Gastrocnemius medialis (tissue), 4 donors: Measurements from ENCODE around the gene DBH. TPM values are rescaled to one million over a fixed set of nuclear protein-coding genes. Genes with fewer than 3 reads are reported as not detected.

Experiments used
- ATAC-seq, 2 donors: fragments of 150-250 bp; one replicate each; pipeline ENCODE4 v1.9.1; 2016
- DNase-seq, 2 donors: peaks; one replicate each; pipeline ENCODE4 v3.0.0-alpha.2; 2019
- H3K27ac ChIP-seq, 4 donors: fragments of 200-600 bp; sonication (generic); 1 replicate in 1 of 4; 2 replicates in 3 of 4; pipeline ENCODE4 v1.5.1; 2016 to 2018; ENCODE audit warnings: mild to moderate bottlenecking in 2 of 4, moderate library complexity in 1 of 4
- H3K27me3 ChIP-seq, 3 donors: fragments of 200-600 bp; sonication (generic) in 2 of 3; 1 replicate in 1 of 3; 2 replicates in 2 of 3; pipeline versions ENCODE4 v1.5.1 to v1.6.0; 2016 to 2019; ENCODE audit warnings: mild to moderate bottlenecking in 1 of 3, moderate library complexity in 1 of 3
- H3K36me3 ChIP-seq, 2 donors: fragments of 200-600 bp; sonication (generic) in 1 of 2; one replicate each; pipeline ENCODE4 v1.5.1; 2017 to 2018
- H3K4me1 ChIP-seq, 2 donors: fragments of 200-600 bp; sonication (generic) in 1 of 2; one replicate each; pipeline ENCODE4 v1.5.1; 2016 to 2017; ENCODE audit warnings: mild to moderate bottlenecking in 2 of 2
- H3K4me3 ChIP-seq, 4 donors: fragments of 200-600 bp; sonication (generic) in 3 of 4; 1 replicate in 1 of 4; 2 replicates in 3 of 4; pipeline ENCODE4 v1.5.1; 2016 to 2019; ENCODE audit warnings: mild to moderate bottlenecking in 2 of 4
- H3K9me3 ChIP-seq, 3 donors: fragments of 200-600 bp; sonication (generic) in 2 of 3; 1 replicate in 1 of 3; 2 replicates in 2 of 3; pipeline ENCODE4 v1.5.1; 2016 to 2019
- CTCF ChIP-seq, 5 experiments: fragments of 450-650 bp in 3 of 5; fragments of 200-600 bp in 2 of 5; sonication (generic) in 2 of 5; IDR thresholded peaks in 4 of 5; conservative IDR thresholded peaks in 1 of 5; 1 replicate in 4 of 5; 2 replicates in 1 of 5; pipeline ENCODE4 v1.5.1; 2016 to 2019; ENCODE audit warnings: antibody characterized with exemption in 5 of 5, mild to moderate bottlenecking in 3 of 5, moderate library complexity in 3 of 5
- POLR2A ChIP-seq, 2 donors: fragments of 450-650 bp; IDR thresholded peaks; one replicate each; pipeline ENCODE4 v1.6.1; 2017; ENCODE audit warnings: antibody characterized with exemption in 2 of 2, mild to moderate bottlenecking in 2 of 2, moderate library complexity in 2 of 2
- in situ Hi-C, 4 donors: fragments of 200-750 bp; cut with MboI; loops; one replicate each; pipeline versions ENCODE4 v1.15.0 to v1.8.0; 2017; ENCODE audit warnings: low sequenced_read_pairs in 4 of 4
- intact Hi-C: fragments of 100-400 bp; cut with DNase I; formaldehyde crosslinking; loops from one replicate; pipeline ENCODE4 v1.15.1; 2023; ENCODE audit warnings: low total_unique reads
- total RNA-seq, 4 donors: library from RNA; depleted of rRNA; stranded (reverse); fragments of >200 nt; gene quantifications; one replicate each; pipeline versions ENCODE4 v1.1.0 to v1.2.3, GENCODE V29; 2016

DBH gene
- total RNA-seq, result not detected

GRCh38 chr9:133635533-133636531 lies at the start of gene DBH:
DBH (plus strand) TSS chr9:133636363; CDS start chr9:133636372, 9 bp downstream.
- Histone ChIP-seq H3K9me3 (no peaks in the 10 kb centered on the region), H3K27ac (no peak within 1 kb of the TSS), H3K4me3 (no peak within 1 kb of the TSS), H3K27me3 (peaks cover 7 to 10% (median 9%) of the 10 kb centered on the region in 3 donors), H3K36me3 (no peaks in the 10 kb centered on the region), H3K4me1 (no peaks in the 10 kb centered on the region)
- ATAC-seq (no peak), DNase-seq (no peak)
- in situ Hi-C loops (no loop called here), intact Hi-C loops (no loop called here)
- TF ChIP-seq CTCF (IDR thresholded peaks at IDR 0.05 in 4 of 5, conservative IDR thresholded peaks at IDR 0.05 in 1 of 5), result no peak
- TF ChIP-seq POLR2A (IDR thresholded peaks at IDR 0.05), result no peak

GRCh38 chr9:133587051-133587450 lies 49.1 kb upstream of the DBH start:
- Histone ChIP-seq H3K4me1 (no peaks in the 10 kb centered on the region), H3K27ac (no peak overlapping the region), H3K9me3 (no peaks in the 10 kb centered on the region), H3K27me3 (peaks cover 31 to 44% (median 43%) of the 10 kb centered on the region in 3 donors), H3K36me3 (no peaks in the 10 kb centered on the region), H3K4me3 (no peak overlapping the region)
- in situ Hi-C loops, result no loop called here
- ATAC-seq (no peak), DNase-seq (no peak)
- intact Hi-C loops, result no loop called here
- TF ChIP-seq POLR2A (IDR thresholded peaks at IDR 0.05), result no peak
- TF ChIP-seq CTCF (IDR thresholded peaks at IDR 0.05 in 4 of 5, conservative IDR thresholded peaks at IDR 0.05 in 1 of 5), result no peak

- Histone ChIP-seq H3K4me1 (no peaks in the 10 kb centered on the region), H3K27me3 (peaks cover 31 to 45% (median 44%) of the 10 kb centered on the region in 3 donors), H3K36me3 (no peaks in the 10 kb centered on the region), H3K27ac (no peak overlapping the region), H3K4me3 (no peak overlapping the region), H3K9me3 (no peaks in the 10 kb centered on the region)
- DNase-seq (no peak), ATAC-seq (no peak)
- no peak for TF ChIP-seq CTCF (IDR thresholded peaks at IDR 0.05 in 4 of 5, conservative IDR thresholded peaks at IDR 0.05 in 1 of 5)
- no peak for TF ChIP-seq POLR2A (IDR thresholded peaks at IDR 0.05)
- in situ Hi-C loops, result no loop called here
- intact Hi-C loops, result no loop called here
Measured at GRCh38 chr9:133587466-133587865, 48.7 kb upstream of the DBH start.

- intact Hi-C loops, result no loop called here
- H3K27me3 ChIP-seq, result peaks cover 29 to 36% (median 31%) of the 10 kb centered on the region in 3 donors
- H3K9me3 ChIP-seq, result no peaks in the 10 kb centered on the region
- ATAC-seq, result no peak
- no peak overlapping the region for H3K4me3 ChIP-seq
- TF ChIP-seq CTCF (IDR thresholded peaks at IDR 0.05 in 4 of 5, conservative IDR thresholded peaks at IDR 0.05 in 1 of 5) (peak in 2 of 5 experiments; percentile 16 to 43), POLR2A (IDR thresholded peaks at IDR 0.05) (no peak)
- in situ Hi-C loops, result no loop called here
- no peak for DNase-seq
- no peaks in the 10 kb centered on the region for H3K36me3 ChIP-seq
- H3K27ac ChIP-seq, result no peak overlapping the region
- no peaks in the 10 kb centered on the region for H3K4me1 ChIP-seq
Measured at GRCh38 chr9:133589454-133590227, 46.5 kb upstream of the DBH start.
